Measurements from ENCODE around the gene MAP4K3.

Gene MAP4K3

DNA sequence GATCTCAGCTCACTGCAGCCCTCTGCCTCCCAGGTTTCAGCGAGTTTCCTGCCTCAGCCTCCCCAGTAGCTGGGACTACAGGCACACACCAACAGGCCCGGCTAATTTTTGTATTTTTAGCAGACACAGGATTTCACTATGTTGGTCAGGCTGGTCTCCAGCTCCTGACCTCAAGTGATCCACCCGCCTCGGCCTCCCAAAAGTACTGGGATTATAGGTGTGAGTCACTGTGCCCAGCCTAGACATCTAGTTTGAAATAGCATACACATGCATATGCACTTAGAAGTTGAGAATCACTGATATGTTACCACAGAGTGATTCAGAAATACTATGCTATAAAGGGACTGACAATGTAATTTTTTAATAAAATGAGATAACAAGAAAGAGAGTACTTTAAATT, 123.5 kb downstream of the MAP4K3 start:
- no peak for DNase-seq (ENCODE audit: extremely low read depth, low read depth)
- TF ChIP-seq, protein P1, sequence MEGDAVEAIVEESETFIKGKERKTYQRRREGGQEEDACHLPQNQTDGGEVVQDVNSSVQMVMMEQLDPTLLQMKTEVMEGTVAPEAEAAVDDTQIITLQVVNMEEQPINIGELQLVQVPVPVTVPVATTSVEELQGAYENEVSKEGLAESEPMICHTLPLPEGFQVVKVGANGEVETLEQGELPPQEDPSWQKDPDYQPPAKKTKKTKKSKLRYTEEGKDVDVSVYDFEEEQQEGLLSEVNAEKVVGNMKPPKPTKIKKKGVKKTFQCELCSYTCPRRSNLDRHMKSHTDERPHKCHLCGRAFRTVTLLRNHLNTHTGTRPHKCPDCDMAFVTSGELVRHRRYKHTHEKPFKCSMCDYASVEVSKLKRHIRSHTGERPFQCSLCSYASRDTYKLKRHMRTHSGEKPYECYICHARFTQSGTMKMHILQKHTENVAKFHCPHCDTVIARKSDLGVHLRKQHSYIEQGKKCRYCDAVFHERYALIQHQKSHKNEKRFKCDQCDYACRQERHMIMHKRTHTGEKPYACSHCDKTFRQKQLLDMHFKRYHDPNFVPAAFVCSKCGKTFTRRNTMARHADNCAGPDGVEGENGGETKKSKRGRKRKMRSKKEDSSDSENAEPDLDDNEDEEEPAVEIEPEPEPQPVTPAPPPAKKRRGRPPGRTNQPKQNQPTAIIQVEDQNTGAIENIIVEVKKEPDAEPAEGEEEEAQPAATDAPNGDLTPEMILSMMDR (IDR thresholded peaks at IDR 0.05; ENCODE audit: low read depth, low read length) = no peak

GRCh38 chr2:39311469-39311868, 125.6 kb downstream of the MAP4K3 start:
- TF ChIP-seq, protein P1 (IDR thresholded peaks at IDR 0.05; ENCODE audit: low read depth, low read length) = no peak

DNA sequence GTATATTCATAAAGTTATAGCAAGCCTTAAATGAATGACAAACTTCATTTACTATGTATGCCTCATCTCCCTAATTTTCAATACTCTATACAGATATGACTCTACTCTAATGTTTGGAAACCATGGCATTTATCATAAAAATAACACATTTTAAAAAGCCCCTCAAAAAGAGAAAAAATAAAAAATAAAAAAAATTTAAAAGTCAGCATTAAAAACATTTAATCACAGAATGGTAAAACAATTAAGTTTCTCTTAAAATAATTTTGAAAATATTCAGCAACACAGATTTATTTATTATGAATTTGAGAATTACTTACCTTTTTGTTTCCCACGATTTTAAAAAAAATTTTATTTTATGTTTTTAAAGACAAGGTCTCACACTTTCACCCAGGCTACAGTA, 128.3 kb downstream of the MAP4K3 start:
- DNase-seq (ENCODE audit: extremely low read depth, low read depth) = no peak
- TF ChIP-seq, protein P1 (IDR thresholded peaks at IDR 0.05; ENCODE audit: low read depth, low read length) = no peak

More at GRCh38 chr2:39311469-39311868, 125.6 kb downstream of the MAP4K3 start:
- no peak for DNase-seq (ENCODE audit: extremely low read depth, low read depth)

GRCh38 chr2:39306626-39307025, 130.5 kb downstream of the MAP4K3 start:
- TF ChIP-seq, protein P1 (IDR thresholded peaks at IDR 0.05; ENCODE audit: low read depth, low read length) = no peak
- DNase-seq (ENCODE audit: extremely low read depth, low read depth) = no peak

GRCh38 chr2:39304729-39305128, 132.4 kb downstream of the MAP4K3 start:
- DNase-seq (ENCODE audit: extremely low read depth, low read depth) = no peak
- TF ChIP-seq, protein P1 (IDR thresholded peaks at IDR 0.05; ENCODE audit: low read depth, low read length) = no peak

DNA sequence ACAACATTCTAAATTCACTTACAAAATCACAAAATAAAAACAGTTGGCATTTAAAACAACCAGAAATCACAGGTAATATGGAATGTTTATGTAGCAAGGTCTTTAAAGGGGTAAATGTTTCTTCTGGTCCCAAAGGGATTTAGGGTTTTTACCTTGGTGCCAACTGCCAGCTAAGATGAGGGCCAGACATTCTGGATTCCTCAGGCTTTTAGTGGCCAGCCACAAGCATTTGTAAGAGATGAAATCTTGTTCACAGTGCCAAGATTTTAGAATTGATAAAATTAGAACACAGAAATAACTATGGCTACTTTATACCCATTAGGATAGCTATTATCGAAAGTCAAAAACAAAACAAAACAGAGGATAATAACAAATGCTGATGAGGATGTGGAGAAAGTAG, 132.9 kb downstream of the MAP4K3 start:
- TF ChIP-seq, protein P1 (IDR thresholded peaks at IDR 0.05; ENCODE audit: low read depth, low read length) = no peak
- no peak for DNase-seq (ENCODE audit: extremely low read depth, low read depth)

GRCh38 chr2:39301352-39301751, 135.7 kb downstream of the MAP4K3 start:
- DNase-seq (ENCODE audit: extremely low read depth, low read depth) = no peak
- TF ChIP-seq, protein P1 (IDR thresholded peaks at IDR 0.05; ENCODE audit: low read depth, low read length) = no peak

All from AG09319 (cell line).